Measurements from ENCODE around the gene ATG9B.

Gene ATG9B

DNA sequence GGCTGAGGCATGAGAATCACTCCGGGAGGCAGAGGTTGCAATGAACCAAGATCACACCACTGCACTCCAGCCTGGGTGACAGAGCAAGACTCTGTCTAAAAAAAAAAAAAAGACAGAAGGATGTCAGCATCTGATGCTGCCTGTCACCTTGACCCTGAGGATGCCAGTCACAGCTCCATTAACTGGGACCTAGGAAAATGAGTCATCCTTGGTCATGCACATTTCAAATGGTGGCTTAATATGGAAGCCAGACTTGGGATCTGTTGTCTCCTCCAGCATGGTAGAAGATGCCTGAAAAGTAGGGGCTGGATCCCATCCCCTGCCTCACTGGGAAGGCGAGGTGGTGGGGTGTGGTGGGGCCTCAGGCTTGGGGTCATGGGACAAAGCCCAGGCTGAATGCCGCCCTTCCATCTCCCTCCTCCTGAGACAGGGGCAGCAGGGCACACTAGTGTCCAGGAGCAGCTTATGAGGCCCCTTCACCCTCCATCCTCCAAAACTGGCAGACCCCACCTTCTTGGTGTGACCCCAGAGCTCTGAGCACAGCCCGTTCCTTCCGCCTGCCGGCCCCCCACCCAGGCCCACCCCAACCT, 32.1 kb downstream of the ATG9B start:
- FAIRE-seq (no peak), DNase-seq (ENCODE audit: insufficient read length) (no peak)
- no peak for TF ChIP-seq POLR2A (IDR thresholded peaks at IDR 0.05; ENCODE audit: low read depth, low read length)
- no peak for TF ChIP-seq TAF1 (IDR thresholded peaks at IDR 0.05; ENCODE audit: borderline replicate concordance, low read depth, low read length)
- no peak for TF ChIP-seq POLR2AphosphoS5 (IDR thresholded peaks at IDR 0.05; ENCODE audit: low read depth, low read length)

DNA sequence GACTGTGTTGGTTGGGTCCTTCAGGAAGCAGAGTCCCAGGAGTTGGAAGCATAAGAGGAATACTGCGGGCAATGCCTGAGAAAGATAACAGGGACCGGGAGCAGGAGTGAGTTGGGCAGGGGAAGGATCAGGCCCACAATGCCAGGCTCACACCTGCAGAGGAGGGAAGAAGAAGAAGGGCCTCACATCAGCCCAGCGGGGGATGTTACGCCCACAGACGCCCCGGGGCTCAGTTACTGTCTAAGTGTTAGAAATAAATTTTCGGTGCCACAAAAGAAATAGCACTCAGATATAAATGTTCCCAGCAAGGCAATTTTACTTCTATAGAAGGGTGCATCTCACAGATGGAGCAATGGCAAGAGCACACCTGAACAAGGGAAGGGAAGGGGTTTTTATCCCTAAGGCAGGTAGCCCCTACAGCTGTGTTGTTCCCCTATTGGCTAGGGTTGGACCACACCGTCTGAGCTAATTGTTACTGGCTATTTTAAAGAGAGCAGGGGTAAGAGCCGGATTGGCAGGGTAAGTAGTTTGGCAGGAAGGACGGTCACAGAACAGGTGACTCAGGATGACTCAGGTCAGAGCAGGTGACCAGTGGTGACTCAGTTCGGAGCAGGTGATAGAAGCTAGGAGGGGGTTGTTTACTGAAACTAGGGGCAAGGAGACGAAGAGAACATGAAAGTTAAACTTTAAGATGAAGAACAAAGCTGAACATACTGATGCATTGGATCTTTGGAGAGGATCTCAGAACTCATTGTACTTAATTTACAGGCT, 33.7 kb downstream of the ATG9B start, which contains the start of gene NOS3:
TSS of gene NOS3 (plus strand) at position 602 of the 771 bp plus-strand sequence. CDS start 2,787 bp downstream, outside the sequence.
- DNase-seq (ENCODE audit: insufficient read length): no peak
- FAIRE-seq: no peak
- no peak for TF ChIP-seq TAF1 (IDR thresholded peaks at IDR 0.05; ENCODE audit: borderline replicate concordance, low read depth, low read length)
- TF ChIP-seq POLR2A (IDR thresholded peaks at IDR 0.05; ENCODE audit: low read depth, low read length): no peak
- TF ChIP-seq POLR2AphosphoS5 (IDR thresholded peaks at IDR 0.05; ENCODE audit: low read depth, low read length): no peak

DNA sequence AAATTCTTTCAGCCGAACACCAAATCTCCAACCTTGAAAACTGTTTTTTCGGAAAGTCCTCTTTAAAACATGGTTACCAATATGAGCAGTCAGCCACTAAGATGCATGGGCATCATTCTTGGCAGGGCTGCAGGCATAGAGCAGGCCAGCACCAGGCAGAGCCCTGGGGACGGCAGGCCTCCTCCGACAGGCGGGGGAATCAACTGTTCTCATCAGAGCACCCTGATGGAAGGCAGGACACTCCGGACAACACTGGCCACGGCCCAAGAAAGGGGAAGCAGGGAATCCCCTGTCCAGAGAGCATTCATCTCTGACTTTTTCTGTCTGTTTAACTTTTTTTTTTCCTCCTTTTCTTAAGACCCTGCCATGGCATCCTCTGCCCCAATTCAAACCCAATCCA, 34.8 kb downstream of the ATG9B start:
- no peak for DNase-seq (ENCODE audit: insufficient read length)
- no peak for TF ChIP-seq TAF1 (IDR thresholded peaks at IDR 0.05; ENCODE audit: borderline replicate concordance, low read depth, low read length)
- TF ChIP-seq POLR2AphosphoS5 (IDR thresholded peaks at IDR 0.05; ENCODE audit: low read depth, low read length): no peak
- no peak for TF ChIP-seq POLR2A (IDR thresholded peaks at IDR 0.05; ENCODE audit: low read depth, low read length)
- no peak for FAIRE-seq

DNA sequence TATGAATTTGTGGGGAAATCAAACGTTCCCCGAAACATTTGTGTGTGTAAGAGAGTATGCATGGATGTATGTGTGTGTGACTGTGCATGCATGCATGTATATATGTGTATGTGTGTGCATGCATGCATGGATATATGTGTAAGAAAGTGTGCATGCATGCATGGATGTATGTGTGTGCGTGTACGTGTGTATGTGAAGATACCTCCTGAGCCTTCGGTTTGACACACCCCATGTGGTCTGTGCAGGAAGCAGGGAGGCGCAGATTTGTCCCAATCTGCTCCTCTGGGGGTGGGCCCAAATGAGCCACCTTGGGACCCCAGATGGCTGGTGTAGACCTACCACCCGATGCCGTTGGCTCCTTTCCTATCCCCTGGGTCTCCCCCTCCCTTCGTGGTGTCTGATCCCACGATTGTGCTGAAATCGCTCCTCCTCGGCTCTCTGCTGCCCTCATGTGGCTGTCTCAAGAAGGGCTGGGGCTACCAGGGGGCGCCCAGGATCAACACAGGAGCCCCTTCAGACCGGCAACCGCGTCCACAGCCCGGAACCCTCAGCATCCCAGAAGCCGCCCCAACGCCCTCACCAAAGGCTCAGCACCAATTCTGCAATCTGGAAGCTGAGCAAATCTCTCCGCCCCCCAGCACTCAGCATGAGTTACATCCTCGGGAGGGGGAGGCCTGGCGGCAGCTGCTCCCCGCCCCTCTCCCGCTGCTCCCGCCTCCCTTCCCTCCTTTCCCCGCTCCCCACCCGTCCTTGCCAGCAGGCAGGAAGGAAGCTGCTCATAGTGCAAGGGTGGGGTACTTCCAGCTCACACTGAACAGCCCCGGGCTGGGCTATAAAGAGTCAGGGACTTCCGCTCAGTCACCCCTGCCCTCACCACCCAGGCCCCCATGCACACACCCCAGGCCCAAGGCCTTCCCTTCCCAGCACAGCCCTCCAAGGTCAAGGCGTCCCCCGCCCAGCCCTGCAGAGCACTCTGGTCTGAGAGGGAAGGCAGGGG, 35.8 kb downstream of the ATG9B start:
- peak; percentile 80 for DNase-seq (ENCODE audit: insufficient read length)
- no peak for TF ChIP-seq POLR2A (IDR thresholded peaks at IDR 0.05; ENCODE audit: low read depth, low read length)
- TF ChIP-seq TAF1 (IDR thresholded peaks at IDR 0.05; ENCODE audit: borderline replicate concordance, low read depth, low read length): no peak
- no peak for TF ChIP-seq POLR2AphosphoS5 (IDR thresholded peaks at IDR 0.05; ENCODE audit: low read depth, low read length)
- FAIRE-seq: peak; percentile 74

DNA sequence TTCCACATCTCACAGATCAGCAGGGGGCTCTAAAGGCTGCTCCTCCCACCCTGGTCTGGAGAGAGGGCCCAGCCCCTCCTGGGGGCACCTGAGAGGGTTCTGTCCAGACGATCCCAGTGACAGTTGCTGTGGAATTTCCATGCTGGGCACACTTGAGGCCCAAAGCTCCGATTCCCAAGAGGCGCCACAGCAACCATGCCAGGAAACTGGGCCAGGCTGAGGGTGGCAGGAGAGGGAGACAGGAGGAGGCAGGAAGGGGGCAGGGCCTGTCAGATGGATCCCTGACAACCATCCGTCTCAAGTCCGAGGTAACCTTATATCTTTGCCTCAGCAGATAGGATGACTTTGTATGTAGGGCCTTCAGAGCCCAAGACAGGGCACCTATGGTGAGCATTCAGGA, 37.7 kb downstream of the ATG9B start:
- TF ChIP-seq POLR2A (IDR thresholded peaks at IDR 0.05; ENCODE audit: low read depth, low read length) (no peak), TAF1 (IDR thresholded peaks at IDR 0.05; ENCODE audit: borderline replicate concordance, low read depth, low read length) (no peak), POLR2AphosphoS5 (IDR thresholded peaks at IDR 0.05; ENCODE audit: low read depth, low read length) (no peak)
- FAIRE-seq (no peak), DNase-seq (ENCODE audit: insufficient read length) (no peak)

DNA sequence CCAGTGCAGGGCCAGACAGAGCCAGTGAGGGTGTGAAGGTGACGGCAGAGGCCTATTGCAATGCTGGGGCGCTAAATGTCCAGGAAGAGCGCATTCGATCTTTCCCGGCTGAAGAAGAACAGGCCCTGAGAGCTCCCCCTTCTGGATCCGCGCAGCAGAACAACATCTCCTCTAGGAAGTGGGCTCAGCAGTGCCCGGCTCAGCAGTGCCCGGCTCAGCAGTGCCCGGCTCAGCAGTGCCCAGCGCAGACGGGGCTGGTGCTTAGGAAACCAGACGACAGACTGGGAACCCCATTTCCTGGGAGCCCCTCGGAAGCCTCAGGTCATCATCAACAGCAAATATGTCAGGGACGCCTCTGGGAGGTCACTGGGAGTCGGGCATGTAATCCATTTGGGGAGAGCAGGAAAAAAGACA, 38.2 kb downstream of the ATG9B start:
- no peak for TF ChIP-seq TAF1 (IDR thresholded peaks at IDR 0.05; ENCODE audit: borderline replicate concordance, low read depth, low read length)
- TF ChIP-seq POLR2A (IDR thresholded peaks at IDR 0.05; ENCODE audit: low read depth, low read length): no peak
- TF ChIP-seq POLR2AphosphoS5 (IDR thresholded peaks at IDR 0.05; ENCODE audit: low read depth, low read length): no peak
- DNase-seq (ENCODE audit: insufficient read length) (no peak), FAIRE-seq (no peak)

DNA sequence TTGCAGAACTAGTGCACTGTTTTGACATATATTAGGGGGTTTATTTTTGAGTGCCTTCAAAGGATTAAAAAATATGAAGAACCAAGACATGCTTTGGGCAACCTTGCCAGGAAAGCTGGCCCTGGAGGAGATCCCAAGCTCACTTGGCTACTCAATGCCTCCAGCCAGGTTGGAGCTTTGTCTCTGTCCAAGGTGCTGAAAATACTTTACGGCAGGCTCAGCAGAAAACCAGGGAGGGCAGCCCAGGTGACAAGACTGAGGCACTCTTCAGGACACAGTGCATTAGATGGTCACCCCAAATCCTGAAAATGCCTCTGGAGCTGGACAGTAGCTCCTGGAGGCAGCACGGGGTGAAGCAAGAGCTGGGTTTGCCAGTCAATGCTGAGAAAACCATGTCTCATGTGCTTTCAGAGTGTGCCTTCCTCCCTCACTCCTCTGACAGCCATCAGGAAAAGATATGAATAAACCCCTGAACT, 40.4 kb downstream of the ATG9B start:
- no peak for FAIRE-seq
- no peak for DNase-seq (ENCODE audit: insufficient read length)
- no peak for TF ChIP-seq TAF1 (IDR thresholded peaks at IDR 0.05; ENCODE audit: borderline replicate concordance, low read depth, low read length)
- no peak for TF ChIP-seq POLR2A (IDR thresholded peaks at IDR 0.05; ENCODE audit: low read depth, low read length)
- TF ChIP-seq POLR2AphosphoS5 (IDR thresholded peaks at IDR 0.05; ENCODE audit: low read depth, low read length): no peak

DNA sequence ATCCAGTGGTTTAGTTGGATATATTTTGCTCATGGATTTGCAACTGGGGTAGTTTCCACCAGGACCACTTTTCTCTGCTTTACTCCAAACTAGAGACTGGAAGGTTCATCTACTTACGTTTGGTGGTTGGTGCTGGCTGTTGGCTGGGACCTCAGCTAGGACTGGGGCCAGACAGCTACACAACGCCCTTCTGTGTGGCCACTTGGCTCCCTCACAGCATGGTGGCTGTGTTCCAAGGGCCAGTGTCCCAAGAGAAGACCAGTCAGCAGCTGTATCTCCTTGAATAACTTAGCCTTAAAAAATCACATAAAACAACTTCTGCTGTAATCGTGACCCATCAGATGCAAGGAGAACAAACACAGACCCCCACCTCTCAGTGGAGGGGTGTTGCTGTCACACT, 41.9 kb downstream of the ATG9B start:
- TF ChIP-seq POLR2AphosphoS5 (IDR thresholded peaks at IDR 0.05; ENCODE audit: low read depth, low read length) (no peak), TAF1 (IDR thresholded peaks at IDR 0.05; ENCODE audit: borderline replicate concordance, low read depth, low read length) (no peak), POLR2A (IDR thresholded peaks at IDR 0.05; ENCODE audit: low read depth, low read length) (no peak)
- no peak for FAIRE-seq
- DNase-seq (ENCODE audit: insufficient read length): no peak

DNA sequence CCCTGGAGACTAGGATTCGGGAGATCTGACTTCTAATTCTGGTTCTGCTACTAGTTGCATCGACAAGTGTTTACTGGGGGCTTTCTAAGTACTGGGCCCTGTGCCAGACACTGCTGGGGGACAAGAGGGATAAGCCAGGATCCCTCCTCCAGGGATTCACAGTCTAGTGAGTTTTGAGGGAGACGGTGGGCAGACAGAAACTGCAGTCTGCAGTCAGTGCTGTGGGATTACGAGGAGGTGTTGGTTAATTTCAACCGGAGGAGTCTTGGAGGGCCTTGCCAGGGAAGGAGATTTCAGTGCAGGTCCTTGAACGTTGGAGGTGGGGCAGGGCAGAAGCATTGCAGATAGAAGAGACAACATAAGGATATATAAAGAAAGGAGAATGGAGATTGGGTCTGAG, 42.6 kb downstream of the ATG9B start:
- DNase-seq (ENCODE audit: insufficient read length): no peak
- TF ChIP-seq TAF1 (IDR thresholded peaks at IDR 0.05; ENCODE audit: borderline replicate concordance, low read depth, low read length) (no peak), POLR2A (IDR thresholded peaks at IDR 0.05; ENCODE audit: low read depth, low read length) (no peak), POLR2AphosphoS5 (IDR thresholded peaks at IDR 0.05; ENCODE audit: low read depth, low read length) (no peak)
- FAIRE-seq: no peak

DNA sequence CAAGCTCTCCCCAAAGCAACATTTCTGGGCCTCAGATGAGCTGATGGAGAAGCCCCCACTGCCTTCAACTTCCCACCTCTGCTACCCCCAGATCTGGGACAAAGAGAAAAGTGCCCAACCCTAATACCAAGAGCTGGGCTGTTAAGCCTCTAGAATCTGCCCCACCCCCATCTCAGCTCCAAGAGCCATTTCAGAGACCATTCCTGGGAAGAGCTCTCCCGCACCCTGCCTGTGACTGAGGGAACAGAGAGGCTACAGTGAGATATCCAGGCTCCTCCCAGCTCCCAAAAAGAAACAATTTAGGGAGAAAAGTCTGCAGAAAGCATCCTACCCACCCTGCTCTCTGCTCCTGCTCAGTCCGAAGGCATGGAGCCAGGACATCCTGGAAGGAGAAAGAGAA, 43.6 kb downstream of the ATG9B start:
- DNase-seq (ENCODE audit: insufficient read length): no peak
- FAIRE-seq: no peak
- no peak for TF ChIP-seq POLR2AphosphoS5 (IDR thresholded peaks at IDR 0.05; ENCODE audit: low read depth, low read length)
- TF ChIP-seq TAF1 (IDR thresholded peaks at IDR 0.05; ENCODE audit: borderline replicate concordance, low read depth, low read length): no peak
- no peak for TF ChIP-seq POLR2A (IDR thresholded peaks at IDR 0.05; ENCODE audit: low read depth, low read length)
